OCI-LY7 (cell line): ENCODE results near the gene NRF1. TPM values are rescaled to one million over a fixed set of nuclear protein-coding genes. Genes with fewer than 3 reads are reported as not detected.

Experiments used
- BruUV-seq: library from RNA; stranded (reverse); fragments of 400-500 nt; replicated peaks from 2 replicates; lab custom pipeline; 2021; lab: Mats Ljungman, UMichigan
- CTCF ChIA-PET: fragments of 300-600 bp; sonication (Branson Sonifier 250); formaldehyde crosslinking; loops from one replicate; lab custom pipeline; 2022; ENCODE audit warnings: antibody characterized with exemption; ENCODE audit not compliant: unreplicated experiment; lab: Charles Lee
- POLR2A ChIA-PET: fragments of 300-600 bp; sonication (Branson Sonifier 250); formaldehyde crosslinking; loops from one replicate; lab custom pipeline; 2022; ENCODE audit warnings: antibody characterized with exemption; lab: Charles Lee
- DNase-seq: peaks from one replicate; pipeline ENCODE4 v3.0.0-alpha.2; 2015; ENCODE audit warnings: low spot score
- H2AFZ ChIP-seq: fragments of 200-600 bp; sonication (generic), shearing (Covaris generic); 2 replicates; pipeline ENCODE4 v1.6.1; 2014; ENCODE audit warnings: mild to moderate bottlenecking, antibody characterized with exemption, low read length, moderate library complexity
- H3K27ac ChIP-seq: fragments of 200-600 bp; sonication (generic); 2 replicates; pipeline ENCODE4 v1.5.1; 2014; ENCODE audit warnings: mixed run types, low read depth, mild to moderate bottlenecking, moderate library complexity, low read length, inconsistent platforms; ENCODE audit not compliant: poor library complexity, severe bottlenecking
- H3K36me3 ChIP-seq: fragments of 200-600 bp; sonication (generic); 2 replicates; pipeline ENCODE4 v1.6.1; 2014; ENCODE audit warnings: mild to moderate bottlenecking, antibody characterized with exemption, low read length, moderate library complexity, mixed read lengths; ENCODE audit not compliant: insufficient read depth
- H3K4me1 ChIP-seq: fragments of 200-600 bp; sonication (generic); 2 replicates; pipeline ENCODE4 v1.5.1; 2014; ENCODE audit warnings: mild to moderate bottlenecking, low read length; ENCODE audit not compliant: insufficient read depth, poor library complexity, severe bottlenecking
- H3K4me2 ChIP-seq: fragments of 200-600 bp; sonication (generic); 2 replicates; pipeline ENCODE4 v1.6.1; 2014; ENCODE audit warnings: mild to moderate bottlenecking, low read length
- H3K4me3 ChIP-seq: fragments of 200-600 bp; sonication (generic); 2 replicates; pipeline ENCODE4 v1.5.1; 2014; ENCODE audit warnings: mild to moderate bottlenecking, low read depth, low read length; ENCODE audit not compliant: poor library complexity, severe bottlenecking
- H3K79me2 ChIP-seq: fragments of 200-600 bp; sonication (generic); 2 replicates; pipeline ENCODE4 v1.6.1; 2016; ENCODE audit warnings: low read depth, mild to moderate bottlenecking, low read length, moderate library complexity, mixed read lengths; ENCODE audit not compliant: insufficient read depth
- H3K9me2 ChIP-seq: fragments of 200-600 bp; sonication (generic); 2 replicates; pipeline ENCODE4 v1.6.1; 2016; ENCODE audit warnings: mild to moderate bottlenecking, low read length, mixed read lengths; ENCODE audit not compliant: insufficient read depth
- H3K9me3 ChIP-seq: fragments of 200-600 bp; sonication (generic); 2 replicates; pipeline ENCODE4 v1.6.1; 2014; ENCODE audit warnings: mild to moderate bottlenecking, mixed run types, low read length, mixed read lengths
- H4K20me1 ChIP-seq: fragments of 200-600 bp; sonication (generic); 2 replicates; pipeline ENCODE4 v1.6.1; 2014; ENCODE audit warnings: mild to moderate bottlenecking, antibody characterized with exemption, low read length, moderate library complexity, mixed read lengths; ENCODE audit not compliant: insufficient read depth
- CTCF ChIP-seq: fragments of 200-600 bp; sonication (generic); conservative IDR thresholded peaks from 2 replicates; pipeline ENCODE4 v1.5.1; 2014; ENCODE audit warnings: mild to moderate bottlenecking, antibody characterized with exemption, low read length, moderate library complexity, mixed read lengths
- EZH2phosphoT487 ChIP-seq: fragments of 200-600 bp; sonication (generic); IDR thresholded peaks from 2 replicates; pipeline ENCODE4 v1.6.1; 2018; ENCODE audit warnings: low read depth, borderline replicate concordance, mild to moderate bottlenecking, mixed run types, antibody characterized with exemption, low read length, moderate library complexity, mixed read lengths
- intact Hi-C: fragments of 100-400 bp; cut with micrococcal nuclease; formaldehyde crosslinking; loops from one replicate; pipeline ENCODE4 v1.10.0; 2022; ENCODE audit not compliant: unreplicated experiment
- microRNA-seq: library from miRNA; unstranded; fragments of <30 nt; microRNA quantifications from one replicate; pipeline ENCODE4 v1.2.0, GENCODE V29; 2022; ENCODE audit warnings: borderline replicate concordance
- small RNA-seq: library from RNA; depleted of rRNA; stranded (forward); fragments of <200 nt; gene quantifications from one replicate; pipeline ENCODE3, GENCODE V24; 2014
- total RNA-seq, 2 experiments: library from RNA; depleted of rRNA in 1 of 2; stranded (reverse); fragments of >200 nt in 1 of 2; shearing (Covaris generic) in 1 of 2; gene quantifications; 2 replicates each; pipeline ENCODE4 v1.2.3, GENCODE V29; 2014 to 2022

The NRF1 gene
- total RNA-seq, 2 experiments from 2014 or later: 26.5 to 26.9 TPM

GRCh38 chr7:129804890-129805719 is 193.6 kb downstream of the NRF1 start:
- H3K4me2 ChIP-seq: no peak overlapping the region
- intact Hi-C loops: no loop called here
- no peaks in the 10 kb centered on the region for H3K9me3 ChIP-seq
- H3K9me2 ChIP-seq: no peaks in the 10 kb centered on the region
- no peaks in the 10 kb centered on the region for H4K20me1 ChIP-seq
- ChIA-PET CTCF (no interaction called here), POLR2A (interaction anchor here (0.6 to 0.7 kb wide), 2 partner anchors 144 to 235 kb away, joined by 3 to 5 read pairs; no protein-coding TSS in a partner anchor)
- BruUV-seq: no TSS peak
- DNase-seq: no peak
- no peak overlapping the region for H3K27ac ChIP-seq
- no peak overlapping the region for H3K4me3 ChIP-seq
- TF ChIP-seq EZH2phosphoT487 (no peak), CTCF (no peak)
- no peaks in the 10 kb centered on the region for H3K4me1 ChIP-seq
- H3K36me3 ChIP-seq: no peaks in the 10 kb centered on the region
- H3K79me2 ChIP-seq: no peaks in the 10 kb centered on the region
- no peak overlapping the region for H2AFZ ChIP-seq

Small RNA genes within 50 kb of the gene (microRNA-seq; reads per million reads assigned to microRNA genes)
- gene MIR182 (419 reads per million, percentile 75 among the genes with 10 or more reads in this experiment), gene MIR183 (154 reads per million, percentile 63 among the genes with 10 or more reads in this experiment), gene MIR96 (13.6 reads per million, percentile 19 among the genes with 10 or more reads in this experiment)

Small RNA genes within 50 kb of the gene (small RNA-seq; reads per million reads assigned to genes)
- gene MIR182: 27.4 reads per million, percentile 97 among the genes with 10 or more reads in this experiment
- gene MIR183: 0.36 reads per million
- gene MIR96: not detected

Other genes starting within 250 kb of the NRF1 start
- 1.3 and 2.1 TPM in 2 replicates for gene STRIP2, start 177.3 kb upstream of the NRF1 start, total RNA-seq (2014; rRNA removed; shearing (Covaris generic))
- 4.2 and 4.3 TPM in 2 replicates for gene STRIP2, start 177.3 kb upstream of the NRF1 start, total RNA-seq (2022)
- not detected in 2 replicates for gene SMKR1, start 109.2 kb upstream of the NRF1 start, total RNA-seq (2014; rRNA removed; shearing (Covaris generic))
- gene SMKR1, start 109.2 kb upstream of the NRF1 start, total RNA-seq (2022): not detected in 2 replicates